GM18951 (cell line): Measurements from ENCODE around the gene LRRC3.
"Not testable (repeated sequence)": the region's sequence is repeated elsewhere in the genome, so short reads cannot be mapped to it uniquely, and the experiment has no call there.

Experiments
- POLR2A ChIP-seq: IDR thresholded peaks from 4 replicates; pipeline ENCODE4 v1.6.1; 2011; ENCODE audit warnings: mild to moderate bottlenecking; ENCODE audit not compliant: insufficient read length, insufficient read depth; ENCODE audit errors: extremely low read depth
- in situ Hi-C: fragments of 300-500 bp; cut with MboI; formaldehyde crosslinking; loops from one replicate; pipeline ENCODE4 v1.12.0; 2022; ENCODE audit warnings: low sequenced_read_pairs, mixed read lengths, inconsistent platforms; ENCODE audit not compliant: unreplicated experiment

Gene LRRC3

DNA sequence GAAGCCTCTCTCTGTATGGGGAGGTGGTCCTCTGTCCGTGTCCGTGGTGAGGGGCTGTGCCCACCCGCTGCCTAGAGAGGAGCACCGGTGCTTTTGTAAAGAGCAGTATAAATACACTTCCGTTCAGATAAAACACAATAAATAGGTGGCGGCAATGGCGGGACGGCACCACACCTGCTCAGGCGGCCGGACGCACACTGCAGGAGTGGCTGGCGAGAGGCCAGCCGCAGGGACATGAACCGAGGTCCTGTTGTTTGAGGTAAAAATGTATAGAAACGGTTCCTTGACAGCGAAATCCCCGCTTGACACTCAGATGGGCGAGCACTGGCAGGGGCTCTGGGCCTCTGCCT is 43.9 kb downstream of the LRRC3 start:
- in situ Hi-C loops = no loop called here
- TF ChIP-seq POLR2A = no peak

DNA sequence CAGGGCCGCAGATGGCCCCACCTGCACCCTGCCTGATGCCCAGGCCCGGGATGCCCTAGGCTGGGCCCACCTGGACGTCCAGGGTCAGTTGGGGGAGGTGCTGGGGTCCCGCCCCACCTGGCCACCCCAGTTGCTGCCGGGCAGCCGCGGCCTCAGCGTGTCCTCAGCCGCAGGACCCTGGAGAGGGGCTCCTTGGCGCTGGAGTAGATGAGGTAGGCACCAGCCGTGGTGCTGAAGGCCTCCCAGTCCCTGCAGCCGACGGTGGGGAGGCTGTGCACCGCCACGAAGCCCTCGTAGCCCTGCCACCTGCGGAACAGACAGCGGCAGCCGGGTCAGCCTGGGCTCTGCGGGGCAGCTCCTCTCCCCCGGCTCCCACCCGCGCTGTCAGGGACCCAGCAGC is 44.3 kb downstream of the LRRC3 start:
- no peak for TF ChIP-seq POLR2A
- in situ Hi-C loops = no loop called here

DNA sequence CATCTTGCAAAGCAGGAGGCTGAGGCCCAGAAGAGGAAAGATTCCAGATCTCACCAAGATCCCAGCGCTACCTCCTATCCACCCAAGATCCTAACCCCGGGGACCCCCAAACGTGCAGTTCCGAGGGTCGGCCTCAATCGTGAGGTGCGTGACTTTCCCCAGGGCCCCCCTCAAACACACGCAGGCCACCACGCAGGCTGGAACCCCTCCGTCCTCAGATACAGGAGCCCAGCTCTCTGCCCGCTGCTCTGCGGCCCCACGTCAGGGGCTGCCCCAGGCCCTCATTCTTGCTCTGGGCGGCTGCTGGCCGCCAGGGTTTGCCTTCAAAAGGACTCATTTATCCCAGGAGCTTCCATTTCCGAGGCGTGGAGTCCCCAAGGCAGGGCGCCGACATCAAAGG is 44.8 kb downstream of the LRRC3 start:
- in situ Hi-C loops = no loop called here
- TF ChIP-seq POLR2A = no peak

DNA sequence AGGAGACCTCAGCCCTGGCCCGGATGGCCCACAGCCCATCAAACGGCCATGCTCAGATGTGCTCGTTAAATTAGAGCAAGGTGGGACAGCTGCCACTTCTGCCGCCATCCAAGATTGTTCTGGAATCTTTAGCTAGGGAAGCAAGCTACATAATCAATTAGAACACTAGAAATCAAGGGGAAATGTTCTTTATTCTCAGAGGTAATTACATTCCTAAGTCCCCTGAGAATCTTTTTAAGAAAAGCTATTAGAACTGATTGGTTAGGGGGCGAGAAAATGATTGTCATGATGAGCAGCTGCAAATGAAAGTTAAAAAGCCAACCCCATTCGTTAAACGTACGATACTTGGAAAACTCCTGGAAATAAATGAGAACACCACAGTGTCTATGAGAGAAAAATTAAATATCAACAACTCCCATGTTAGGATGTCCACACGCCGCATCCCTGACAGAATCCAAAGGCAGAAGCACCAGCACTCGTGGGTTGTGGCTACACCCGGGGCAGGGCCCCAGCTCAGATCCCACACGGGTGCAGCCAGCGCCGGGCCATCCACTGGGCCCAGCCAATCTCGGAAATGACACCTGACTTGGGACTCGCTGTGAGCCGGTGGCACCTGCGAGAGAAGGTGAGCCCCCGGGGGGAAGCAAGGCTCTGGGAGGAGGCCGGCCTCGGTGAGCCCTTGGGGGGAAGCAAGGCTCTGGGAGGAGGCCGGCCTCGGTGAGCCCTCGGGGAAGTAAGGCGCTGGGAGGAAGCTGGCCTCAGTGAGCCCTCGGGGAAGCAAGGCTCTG is 47.1 kb downstream of the LRRC3 start:
- in situ Hi-C loops = no loop called here
- no peak for TF ChIP-seq POLR2A

DNA sequence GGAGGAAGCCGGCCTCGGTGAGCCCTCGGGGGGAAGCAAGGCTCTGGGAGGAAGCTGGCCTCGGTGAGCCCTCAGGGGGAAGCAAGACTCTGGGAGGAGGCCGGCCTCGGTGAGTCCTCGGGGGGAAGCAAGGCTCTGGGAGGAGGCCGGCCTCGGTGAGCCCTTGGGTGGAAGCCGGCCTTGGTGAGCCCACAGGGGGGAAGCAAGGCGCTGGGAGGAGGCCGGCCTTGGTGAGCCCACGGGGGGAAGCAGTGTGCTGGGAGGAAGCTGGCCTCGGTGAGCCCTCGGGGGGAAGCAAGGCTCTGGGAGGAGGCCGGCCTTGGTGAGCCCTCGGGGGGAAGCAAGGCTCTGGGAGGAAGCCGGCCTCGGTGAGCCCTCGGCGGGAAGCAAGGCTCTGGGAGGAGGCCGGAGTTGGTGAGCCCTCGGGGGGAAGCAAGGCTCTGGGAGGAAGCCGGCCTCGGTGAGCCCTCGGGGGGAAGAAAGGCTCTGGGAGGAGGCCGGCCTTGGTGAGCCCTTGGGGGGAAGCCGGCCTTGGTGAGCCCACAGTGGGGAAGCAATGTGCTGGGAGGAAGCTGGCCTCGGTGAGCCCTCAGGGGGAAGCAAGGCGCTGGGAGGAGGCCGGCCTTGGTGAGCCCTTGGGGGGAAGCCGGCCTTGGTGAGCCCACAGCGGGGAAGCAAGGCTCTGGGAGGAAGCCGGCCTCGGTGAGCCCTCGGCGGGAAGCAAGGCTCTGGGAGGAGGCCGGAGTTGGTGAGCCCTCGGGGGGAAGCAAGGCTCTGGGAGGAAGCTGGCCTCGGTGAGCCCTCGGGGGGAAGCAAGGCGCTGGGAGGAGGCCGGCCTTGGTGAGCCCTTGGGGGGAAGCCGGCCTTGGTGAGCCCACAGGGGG is 47.9 kb downstream of the LRRC3 start:
- in situ Hi-C loops = not testable (repeated sequence)

DNA sequence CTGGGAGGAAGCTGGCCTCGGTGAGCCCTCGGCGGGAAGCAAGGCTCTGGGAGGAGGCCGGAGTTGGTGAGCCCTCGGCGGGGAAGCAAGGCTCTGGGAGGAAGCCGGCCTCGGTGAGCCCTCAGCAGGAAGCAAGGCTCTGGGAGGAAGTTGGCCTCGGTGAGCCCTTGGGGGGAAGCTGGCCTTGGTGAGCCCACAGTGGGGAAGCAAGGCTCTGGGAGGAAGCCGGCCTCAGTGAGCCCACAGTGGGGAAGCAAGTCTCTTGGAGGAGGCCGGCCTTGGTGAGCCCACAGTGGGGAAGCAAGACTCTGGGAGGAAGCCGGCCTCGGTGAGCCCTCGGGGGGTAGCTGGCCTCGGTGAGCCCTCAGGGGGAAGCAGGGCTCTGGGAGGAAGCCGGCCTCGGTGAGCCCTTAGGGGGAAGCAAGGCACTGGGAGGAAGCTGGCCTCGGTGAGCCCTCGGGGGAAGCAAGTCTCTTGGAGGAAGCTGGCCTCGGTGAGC is 48.6 kb downstream of the LRRC3 start:
- TF ChIP-seq POLR2A = no peak
- in situ Hi-C loops = no loop called here

DNA sequence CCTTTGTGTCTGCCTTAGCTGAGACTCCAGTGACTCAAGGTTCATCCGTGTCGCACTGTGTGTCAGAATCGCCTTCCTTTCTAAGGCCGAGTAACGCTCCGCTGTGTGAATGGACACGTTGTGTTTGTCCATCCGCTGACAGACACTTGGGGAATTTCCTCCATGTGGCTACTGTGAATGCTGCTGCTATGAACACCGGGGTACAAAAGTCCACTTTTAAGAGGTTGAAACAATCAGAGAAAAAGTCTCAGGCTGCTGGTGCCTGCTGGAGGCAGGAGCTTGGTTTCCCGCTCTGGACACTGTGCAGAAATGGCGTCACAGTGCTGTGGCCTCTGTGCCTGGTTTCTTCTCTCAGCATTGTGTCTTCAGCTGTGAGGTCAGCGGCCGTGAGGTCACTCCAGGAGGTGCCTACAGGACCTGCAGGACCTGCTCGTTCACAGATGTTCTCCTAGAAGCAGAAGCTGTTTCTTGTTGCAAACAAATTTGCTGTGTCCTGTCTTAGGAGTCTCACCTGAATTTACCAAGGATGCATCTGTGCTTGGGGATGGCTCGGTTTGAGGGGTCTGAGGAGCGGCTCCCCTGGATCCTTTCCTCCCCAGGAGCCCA is 50.5 kb downstream of the LRRC3 start:
- TF ChIP-seq POLR2A = no peak
- in situ Hi-C loops = no loop called here

DNA sequence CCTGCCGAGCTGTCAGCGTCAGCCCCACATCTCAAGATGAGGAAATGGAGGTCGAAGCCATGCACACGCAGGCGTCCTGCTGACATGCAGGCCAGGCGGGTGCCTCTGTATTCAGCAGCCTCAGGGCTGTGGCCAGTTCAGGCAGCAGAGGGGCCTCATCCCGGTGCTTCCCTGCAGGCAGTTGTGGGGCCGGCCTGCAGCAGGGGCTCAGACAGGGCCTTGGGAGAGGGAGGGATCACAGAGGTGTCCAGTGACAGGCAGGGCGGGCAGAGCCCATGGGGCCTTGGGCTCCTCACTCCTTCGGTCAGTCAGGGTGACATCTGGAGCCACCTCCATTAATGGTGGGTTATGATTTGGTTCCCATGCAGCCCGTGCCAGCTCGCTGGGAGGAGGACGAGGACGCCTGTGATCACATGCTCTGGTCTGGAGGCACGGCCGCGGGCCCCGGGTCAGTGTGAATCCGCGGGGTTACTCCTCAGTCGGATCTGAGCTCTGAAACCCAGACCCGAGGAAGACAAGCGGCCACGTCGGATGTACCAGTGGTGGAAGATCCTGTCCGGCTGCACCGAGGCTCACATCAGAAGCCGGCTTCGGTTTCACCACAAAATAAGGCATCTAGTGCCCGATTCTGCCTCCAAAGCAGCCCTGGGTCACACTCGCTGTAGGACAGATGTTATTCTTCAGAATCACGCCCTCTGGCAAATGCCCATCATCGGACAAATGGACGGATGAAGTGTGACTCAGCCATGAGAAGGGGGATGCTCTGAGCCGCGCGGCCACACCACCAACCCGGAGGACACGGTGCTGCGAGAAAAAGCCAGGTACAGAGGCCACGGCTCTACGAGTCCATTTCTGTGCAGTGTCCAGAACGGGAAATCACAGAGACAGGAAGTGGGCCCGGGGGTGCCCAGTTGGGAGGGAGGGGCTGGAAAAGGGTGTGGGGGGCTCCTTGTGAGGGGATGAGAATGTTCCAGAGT is 51.3 kb downstream of the LRRC3 start:
- in situ Hi-C loops = no loop called here
- TF ChIP-seq POLR2A = no peak

DNA sequence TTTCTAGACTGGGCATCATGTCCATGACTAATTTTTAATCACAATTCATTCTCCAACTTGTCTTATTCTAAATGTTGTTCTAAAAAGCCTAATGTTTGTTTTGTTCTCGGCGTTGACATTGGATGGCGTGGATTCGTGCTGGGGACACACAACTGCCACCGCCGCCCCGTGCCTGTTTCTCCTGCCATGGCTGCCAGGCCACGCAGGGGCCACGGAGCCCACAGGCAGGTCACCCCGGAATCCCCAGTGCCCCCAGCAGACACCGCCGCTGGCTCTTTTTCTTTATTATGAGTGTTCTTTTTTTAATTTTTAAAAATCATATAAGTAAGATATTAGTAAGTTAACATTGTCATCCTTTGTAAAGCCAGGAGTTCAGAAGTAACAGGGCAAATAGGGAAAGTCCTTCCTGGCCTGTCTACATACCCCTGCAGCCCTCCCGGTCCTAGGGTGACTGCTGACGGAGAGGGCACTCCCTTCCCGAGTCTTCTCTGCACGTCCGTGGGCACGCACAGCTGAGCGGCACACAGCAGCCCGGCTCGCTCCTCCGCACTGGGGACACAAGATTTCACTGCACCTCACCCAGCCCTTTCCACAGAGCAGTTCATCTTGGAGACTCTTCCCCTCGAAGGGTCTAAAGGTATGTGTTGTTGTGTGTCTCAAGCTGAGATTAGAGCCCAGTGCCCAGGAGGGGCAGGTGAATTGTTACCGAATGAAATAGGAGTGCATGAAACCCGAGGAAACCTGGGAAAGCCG is 52.5 kb downstream of the LRRC3 start:
- in situ Hi-C loops = no loop called here
- TF ChIP-seq POLR2A = no peak

DNA sequence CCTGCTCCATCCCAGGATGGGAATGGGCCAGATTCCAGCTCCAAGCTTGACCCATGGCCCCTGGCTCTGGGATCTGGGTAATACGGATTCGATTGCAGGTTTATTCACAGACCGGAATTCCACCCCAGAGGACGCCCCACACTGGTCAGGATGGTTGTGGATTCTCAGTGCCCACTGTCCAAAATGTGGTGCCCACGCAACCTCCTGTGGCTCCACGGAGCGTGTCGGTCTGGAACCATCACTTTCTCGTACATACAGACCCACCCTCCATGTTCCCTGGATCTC is 53.1 kb downstream of the LRRC3 start:
- in situ Hi-C loops = no loop called here
- TF ChIP-seq POLR2A = no peak

DNA sequence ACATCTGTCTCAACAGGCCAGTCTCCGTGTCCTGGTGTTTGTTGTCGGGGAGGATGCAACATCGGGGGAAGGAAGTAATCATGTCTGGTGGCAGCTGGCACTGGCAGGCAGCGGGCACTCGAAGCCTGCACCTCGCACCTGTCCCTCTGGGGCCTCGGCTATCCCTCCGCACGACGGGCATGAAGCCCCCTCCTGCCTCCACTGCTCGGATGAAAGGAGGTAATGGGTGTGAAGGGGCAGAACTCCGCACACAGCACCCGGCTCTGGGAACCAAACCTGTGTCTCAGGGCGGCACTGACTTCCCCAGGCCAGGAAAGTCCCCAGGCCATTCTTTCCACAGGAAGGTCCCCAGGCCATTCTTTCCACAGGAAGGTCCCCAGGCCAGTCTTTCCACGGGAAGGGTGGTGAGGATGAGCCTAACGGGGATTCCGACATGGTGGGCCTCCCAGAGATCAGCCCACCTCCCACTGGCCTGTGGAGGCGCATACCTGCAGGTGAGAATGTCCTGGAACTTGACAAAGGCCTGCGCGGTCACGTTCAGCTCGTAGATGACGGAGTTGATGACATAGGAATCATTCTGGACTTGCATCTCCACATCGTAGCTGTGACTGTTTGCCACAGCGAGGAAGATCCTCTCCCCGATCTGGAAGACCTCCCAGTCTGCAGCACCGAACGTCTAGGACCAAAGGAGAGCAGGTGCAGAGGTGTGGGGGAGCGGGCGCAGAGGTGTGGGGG is 53.6 kb downstream of the LRRC3 start:
- in situ Hi-C loops = no loop called here
- TF ChIP-seq POLR2A = no peak
